ENCODE data around the gene TRIM38. TPM values are rescaled to one million over a fixed set of nuclear protein-coding genes. Genes with fewer than 3 reads are reported as not detected.

The TRIM38 gene
- total and polyA plus RNA-seq, 2 of the 13 experiments (the other 11 are each of a cell fraction or from before 2014, with no cell fraction given): 2.5 to 3.1 TPM

DNA sequence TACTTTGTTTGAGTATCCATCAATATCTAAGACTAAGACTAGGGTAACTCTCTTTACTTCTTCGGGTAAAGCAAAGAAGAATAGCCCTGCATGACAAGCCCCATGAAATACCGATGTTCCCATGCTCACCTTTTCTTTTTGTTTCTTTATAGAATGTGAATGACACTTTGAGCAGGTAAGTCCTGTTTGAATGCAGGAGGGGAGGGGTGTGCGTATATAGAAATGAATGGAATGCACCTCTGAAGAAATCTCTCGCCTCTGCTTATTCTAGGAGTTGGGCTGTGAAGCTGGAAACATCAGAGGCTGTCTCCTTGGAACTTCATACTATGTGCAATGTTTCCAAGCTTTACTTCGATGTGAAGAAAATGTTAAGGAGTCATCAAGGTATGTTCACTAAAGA is 10.3 kb downstream of the TRIM38 start:
- TF ChIP-seq AGO1 (IDR thresholded peaks at IDR 0.05; ENCODE audit: low read depth, low read length, poor library complexity, severe bottlenecking) (no peak), KDM1A (CRISPR knock-in tag; IDR thresholded peaks at IDR 0.05) (no peak), ZNF619 (CRISPR knock-in tag; IDR thresholded peaks at IDR 0.05) (no peak), BRCA1 (CRISPR knock-in tag; IDR thresholded peaks at IDR 0.05) (no peak), ZNF737 (CRISPR knock-in tag; IDR thresholded peaks at IDR 0.05; ENCODE audit: borderline replicate concordance) (no peak), U2AF1 (optimal IDR thresholded peaks at IDR 0.05; ENCODE audit: low read depth, low read length) (no peak)
- intact Hi-C loops (cut with micrococcal nuclease; ENCODE audit: unreplicated experiment): no loop called here
- FAIRE-seq (no peak), ATAC-seq (no peak), DNase-seq (ENCODE audit: low spot score) (no peak)
- no peaks in the 10 kb centered on the region for H3K9me3 ChIP-seq (ENCODE audit: low read length)
- no peaks in the 10 kb centered on the region for H4K20me1 ChIP-seq (ENCODE audit: insufficient read depth, low read length)
- BruUV-seq (replicated peaks): no TSS peak
- no peak overlapping the region for H2AFZ ChIP-seq (ENCODE audit: low read length)
- in situ Hi-C loops (cut with HindIII; ENCODE audit: extremely low pct_ligation_motif_present, low pct_unique_long_range_greater_than_20kb): no loop called here
- H3K79me2 ChIP-seq (ENCODE audit: insufficient read depth, low read length): no peaks in the 10 kb centered on the region
- H3K4me1 ChIP-seq (ENCODE audit: insufficient read depth, low read length): no peaks in the 10 kb centered on the region
- no peaks in the 10 kb centered on the region for H3K27me3 ChIP-seq (ENCODE audit: control insufficient read depth in 1 of 2, insufficient read depth in 2 of 2, low read length in 2 of 2)
- no peak overlapping the region for H3K4me2 ChIP-seq (ENCODE audit: low read depth, low read length)
- H3K27ac ChIP-seq (ENCODE audit: extremely low read length, insufficient read depth, low read length): no peak overlapping the region
- H3K4me3 ChIP-seq (replicated peaks in 1 of 3; ENCODE audit: insufficient read depth in 1 of 3, low read depth in 2 of 3, low read length in 3 of 3): no peak overlapping the region
- CTCF ChIA-PET (ENCODE audit: low intra/inter-chr PET ratio, low total read pairs): no interaction called here
- POLR2A ChIA-PET: no interaction called here
- WGBS (ENCODE audit: low lambda C conversion rate): 93% methylated on average over 5 of the region's 5 CpGs
- peaks cover 8 to 55% of the 10 kb centered on the region in 2 experiments for H3K36me3 ChIP-seq (replicated peaks in 1 of 2; ENCODE audit: control insufficient read depth in 1 of 2, insufficient read depth in 2 of 2, low read length in 2 of 2)
- no peak overlapping the region for H3K9ac ChIP-seq (ENCODE audit: insufficient read depth, low read depth, low read length)

GRCh38 chr6:25973923-25974555 is 11.4 kb downstream of the TRIM38 start:
- Histone ChIP-seq H3K9ac (ENCODE audit: insufficient read depth, low read depth, low read length) (no peak overlapping the region), H3K79me2 (ENCODE audit: insufficient read depth, low read length) (no peaks in the 10 kb centered on the region), H3K4me1 (ENCODE audit: insufficient read depth, low read length) (no peaks in the 10 kb centered on the region), H3K9me3 (ENCODE audit: low read length) (no peaks in the 10 kb centered on the region), H3K27ac (ENCODE audit: extremely low read length, insufficient read depth, low read length) (no peak overlapping the region), H2AFZ (ENCODE audit: low read length) (no peak overlapping the region), H3K27me3 (ENCODE audit: control insufficient read depth in 1 of 2, insufficient read depth in 2 of 2, low read length in 2 of 2) (no peaks in the 10 kb centered on the region), H3K4me3 (replicated peaks in 1 of 3; ENCODE audit: insufficient read depth in 1 of 3, low read depth in 2 of 3, low read length in 3 of 3) (no peak overlapping the region), H3K4me2 (ENCODE audit: low read depth, low read length) (no peak overlapping the region), H3K36me3 (replicated peaks in 1 of 2; ENCODE audit: control insufficient read depth in 1 of 2, insufficient read depth in 2 of 2, low read length in 2 of 2) (peaks cover 8 to 55% of the 10 kb centered on the region in 2 experiments), H4K20me1 (ENCODE audit: insufficient read depth, low read length) (no peaks in the 10 kb centered on the region)
- ATAC-seq (no peak), FAIRE-seq (no peak), DNase-seq (ENCODE audit: low spot score) (no peak)
- no TSS peak for BruUV-seq (replicated peaks)
- CTCF ChIA-PET (ENCODE audit: low intra/inter-chr PET ratio, low total read pairs): no interaction called here
- intact Hi-C loops (cut with micrococcal nuclease; ENCODE audit: unreplicated experiment) (no loop called here), in situ Hi-C loops (cut with HindIII; ENCODE audit: extremely low pct_ligation_motif_present, low pct_unique_long_range_greater_than_20kb) (no loop called here)
- POLR2A ChIA-PET: interaction anchor here (1.0 kb wide), 1 partner anchor 19 kb away, joined by 4 read pairs; no protein-coding TSS in a partner anchor
- 95% methylated on average over 2 of the region's 2 CpGs for WGBS (ENCODE audit: low lambda C conversion rate)
- no peak for TF ChIP-seq ZNF652 (CRISPR knock-in tag; IDR thresholded peaks at IDR 0.05; ENCODE audit: borderline replicate concordance, low read depth)
- TF ChIP-seq ZNF121 (CRISPR knock-in tag; IDR thresholded peaks at IDR 0.05): no peak
- TF ChIP-seq, protein P1, sequence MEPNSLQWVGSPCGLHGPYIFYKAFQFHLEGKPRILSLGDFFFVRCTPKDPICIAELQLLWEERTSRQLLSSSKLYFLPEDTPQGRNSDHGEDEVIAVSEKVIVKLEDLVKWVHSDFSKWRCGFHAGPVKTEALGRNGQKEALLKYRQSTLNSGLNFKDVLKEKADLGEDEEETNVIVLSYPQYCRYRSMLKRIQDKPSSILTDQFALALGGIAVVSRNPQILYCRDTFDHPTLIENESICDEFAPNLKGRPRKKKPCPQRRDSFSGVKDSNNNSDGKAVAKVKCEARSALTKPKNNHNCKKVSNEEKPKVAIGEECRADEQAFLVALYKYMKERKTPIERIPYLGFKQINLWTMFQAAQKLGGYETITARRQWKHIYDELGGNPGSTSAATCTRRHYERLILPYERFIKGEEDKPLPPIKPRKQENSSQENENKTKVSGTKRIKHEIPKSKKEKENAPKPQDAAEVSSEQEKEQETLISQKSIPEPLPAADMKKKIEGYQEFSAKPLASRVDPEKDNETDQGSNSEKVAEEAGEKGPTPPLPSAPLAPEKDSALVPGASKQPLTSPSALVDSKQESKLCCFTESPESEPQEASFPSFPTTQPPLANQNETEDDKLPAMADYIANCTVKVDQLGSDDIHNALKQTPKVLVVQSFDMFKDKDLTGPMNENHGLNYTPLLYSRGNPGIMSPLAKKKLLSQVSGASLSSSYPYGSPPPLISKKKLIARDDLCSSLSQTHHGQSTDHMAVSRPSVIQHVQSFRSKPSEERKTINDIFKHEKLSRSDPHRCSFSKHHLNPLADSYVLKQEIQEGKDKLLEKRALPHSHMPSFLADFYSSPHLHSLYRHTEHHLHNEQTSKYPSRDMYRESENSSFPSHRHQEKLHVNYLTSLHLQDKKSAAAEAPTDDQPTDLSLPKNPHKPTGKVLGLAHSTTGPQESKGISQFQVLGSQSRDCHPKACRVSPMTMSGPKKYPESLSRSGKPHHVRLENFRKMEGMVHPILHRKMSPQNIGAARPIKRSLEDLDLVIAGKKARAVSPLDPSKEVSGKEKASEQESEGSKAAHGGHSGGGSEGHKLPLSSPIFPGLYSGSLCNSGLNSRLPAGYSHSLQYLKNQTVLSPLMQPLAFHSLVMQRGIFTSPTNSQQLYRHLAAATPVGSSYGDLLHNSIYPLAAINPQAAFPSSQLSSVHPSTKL (CRISPR knock-in tag; IDR thresholded peaks at IDR 0.05): no peak
- no peak for TF ChIP-seq HOXD1 (CRISPR knock-in tag; IDR thresholded peaks at IDR 0.05)
- TF ChIP-seq YY1 (IDR thresholded peaks at IDR 0.05; ENCODE audit: insufficient read depth, insufficient replicate concordance, low read depth, low read length): no peak
- TF ChIP-seq, protein P2, sequence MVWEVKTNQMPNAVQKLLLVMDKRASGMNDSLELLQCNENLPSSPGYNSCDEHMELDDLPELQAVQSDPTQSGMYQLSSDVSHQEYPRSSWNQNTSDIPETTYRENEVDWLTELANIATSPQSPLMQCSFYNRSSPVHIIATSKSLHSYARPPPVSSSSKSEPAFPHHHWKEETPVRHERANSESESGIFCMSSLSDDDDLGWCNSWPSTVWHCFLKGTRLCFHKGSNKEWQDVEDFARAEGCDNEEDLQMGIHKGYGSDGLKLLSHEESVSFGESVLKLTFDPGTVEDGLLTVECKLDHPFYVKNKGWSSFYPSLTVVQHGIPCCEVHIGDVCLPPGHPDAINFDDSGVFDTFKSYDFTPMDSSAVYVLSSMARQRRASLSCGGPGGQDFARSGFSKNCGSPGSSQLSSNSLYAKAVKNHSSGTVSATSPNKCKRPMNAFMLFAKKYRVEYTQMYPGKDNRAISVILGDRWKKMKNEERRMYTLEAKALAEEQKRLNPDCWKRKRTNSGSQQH (CRISPR knock-in tag; IDR thresholded peaks at IDR 0.05; ENCODE audit: low read depth): no peak
- no peak for TF ChIP-seq HNRNPH1 (optimal IDR thresholded peaks at IDR 0.05; ENCODE audit: low read depth, low read length)
